IMR-90 (cell line): ENCODE data around the gene SLIT3. TPM values are rescaled to one million over a fixed set of nuclear protein-coding genes. Genes with fewer than 3 reads are reported as not detected.

Experiments used
- ATAC-seq: fragments of 200-7000 bp; cut with Tn5 transposase; 2 replicates; pipeline ENCODE4 v1.9.1; 2020; ENCODE audit warnings: low read depth, mild to moderate bottlenecking, moderate library complexity
- BruUV-seq: library from RNA; stranded (reverse); fragments of 400-500 nt; replicated peaks from 2 replicates; lab custom pipeline; 2021; lab: Mats Ljungman, UMichigan
- CTCF ChIA-PET: fragments of 300-600 bp; formaldehyde crosslinking; extraction: SDS; loops from one replicate; lab custom pipeline; 2021; ENCODE audit warnings: antibody characterized with exemption; lab: Yijun Ruan, JAX
- POLR2A ChIA-PET: fragments of 300-600 bp; sonication (Branson Sonifier 250); formaldehyde crosslinking; loops from one replicate; lab custom pipeline; 2022; ENCODE audit warnings: antibody characterized with exemption; ENCODE audit not compliant: unreplicated experiment; lab: Charles Lee
- DNase-seq: peaks from one replicate; pipeline ENCODE4 v3.0.0; 2013
- H2AFZ ChIP-seq: replicated peaks from 2 replicates; pipeline ENCODE3; 2013; ENCODE audit warnings: low read length, mild to moderate bottlenecking; ENCODE audit not compliant: poor library complexity
- H2AK5ac ChIP-seq: 2 replicates; pipeline ENCODE4 v1.6.1; 2013; ENCODE audit warnings: low read depth, low read length, inconsistent platforms
- H2AK9ac ChIP-seq: replicated peaks from 2 replicates; pipeline ENCODE3; 2013; ENCODE audit warnings: mild to moderate bottlenecking, low read depth, low read length, moderate library complexity; ENCODE audit not compliant: poor library complexity
- H2BK120ac ChIP-seq: 2 replicates; pipeline ENCODE4 v1.6.1; 2013; ENCODE audit warnings: low read depth, low read length, inconsistent platforms
- H2BK15ac ChIP-seq: 3 replicates; pipeline ENCODE4 v1.6.1; 2013; ENCODE audit warnings: low read depth, low read length, inconsistent platforms
- H2BK20ac ChIP-seq: 2 replicates; pipeline ENCODE4 v1.6.1; 2013; ENCODE audit warnings: low read depth, mild to moderate bottlenecking, inconsistent platforms, low read length, moderate library complexity
- H2BK5ac ChIP-seq: 2 replicates; pipeline ENCODE4 v1.6.1; 2013; ENCODE audit warnings: mild to moderate bottlenecking, low read depth, low read length, inconsistent platforms; ENCODE audit not compliant: poor library complexity, severe bottlenecking
- H3K14ac ChIP-seq: replicated peaks from 2 replicates; pipeline ENCODE4 v1.6.1; 2013; ENCODE audit warnings: low read depth, low read length, inconsistent platforms
- H3K18ac ChIP-seq: 2 replicates; pipeline ENCODE4 v1.6.1; 2013; ENCODE audit warnings: low read depth, low read length, control low read depth
- H3K23ac ChIP-seq: 2 replicates; pipeline ENCODE4 v1.6.1; 2013; ENCODE audit warnings: low read depth, low read length, inconsistent platforms
- H3K27ac ChIP-seq: 2 replicates; pipeline ENCODE4 v1.5.1; 2013; ENCODE audit warnings: mild to moderate bottlenecking, control low read depth, low read length; ENCODE audit not compliant: insufficient read depth
- H3K27me3 ChIP-seq: 2 replicates; pipeline ENCODE4 v1.6.1; 2013; ENCODE audit warnings: low read length; ENCODE audit not compliant: control insufficient read depth, insufficient read depth
- H3K36me3 ChIP-seq: 2 replicates; pipeline ENCODE4 v1.6.1; 2013; ENCODE audit warnings: low read length, mixed read lengths; ENCODE audit not compliant: control insufficient read depth, insufficient read depth
- H3K4ac ChIP-seq: 2 replicates; pipeline ENCODE4 v1.6.1; 2013; ENCODE audit warnings: low read depth, low read length, inconsistent platforms
- H3K4me1 ChIP-seq: 2 replicates; pipeline ENCODE4 v1.6.1; 2013; ENCODE audit warnings: low read length, mixed read lengths; ENCODE audit not compliant: control insufficient read depth, insufficient read depth
- H3K4me2 ChIP-seq: 2 replicates; pipeline ENCODE4 v1.6.1; 2013; ENCODE audit warnings: low read depth, mild to moderate bottlenecking, control low read depth, low read length, moderate library complexity
- H3K4me3 ChIP-seq: 2 replicates; pipeline ENCODE4 v1.5.1; 2013; ENCODE audit warnings: low read depth, mild to moderate bottlenecking, control low read depth, low read length, moderate library complexity; ENCODE audit not compliant: insufficient read depth
- H3K56ac ChIP-seq: 2 replicates; pipeline ENCODE4 v1.6.1; 2013; ENCODE audit warnings: low read length, inconsistent platforms; ENCODE audit not compliant: insufficient read depth; ENCODE audit errors: extremely low read depth
- H3K79me1 ChIP-seq, 2 experiments: 2 replicates each; pipeline ENCODE4 v1.6.1; 2013; ENCODE audit warnings: low read length in 2 of 2, inconsistent platforms in 1 of 2, low read depth in 1 of 2
- H3K9ac ChIP-seq: 2 replicates; pipeline ENCODE4 v1.6.1; 2013; ENCODE audit warnings: low read depth, low read length, control low read depth
- H3K9me1 ChIP-seq: 2 replicates; pipeline ENCODE4 v1.6.1; 2013; ENCODE audit warnings: low read length, inconsistent platforms; ENCODE audit not compliant: insufficient read depth
- H3K9me3 ChIP-seq: 2 replicates; pipeline ENCODE4 v1.6.1; 2013; ENCODE audit warnings: low read length; ENCODE audit not compliant: control insufficient read depth, insufficient read depth
- H4K20me1 ChIP-seq: 2 replicates; pipeline ENCODE4 v1.6.1; 2013; ENCODE audit warnings: low read length, inconsistent platforms; ENCODE audit not compliant: insufficient read depth
- H4K5ac ChIP-seq: 2 replicates; pipeline ENCODE4 v1.6.1; 2013; ENCODE audit warnings: mild to moderate bottlenecking, low read depth, low read length, control low read depth
- H4K8ac ChIP-seq, 2 experiments: 2 replicates each; pipeline ENCODE4 v1.6.1; 2013; ENCODE audit warnings: low read depth in 2 of 2, low read length in 2 of 2, control low read depth in 1 of 2, inconsistent platforms in 1 of 2
- H4K91ac ChIP-seq: 2 replicates; pipeline ENCODE4 v1.6.1; 2013; ENCODE audit warnings: low read depth, low read length, inconsistent platforms; ENCODE audit not compliant: insufficient read depth
- CEBPB ChIP-seq: IDR thresholded peaks from 2 replicates; pipeline ENCODE4 v1.6.1; 2012; ENCODE audit warnings: low read depth, low read length, improper control_type of control experiment
- CTCF ChIP-seq: conservative IDR thresholded peaks from 2 replicates; pipeline ENCODE4 v1.5.1; 2012; ENCODE audit warnings: mild to moderate bottlenecking, low read depth, low read length, improper control_type of control experiment
- ELK1 ChIP-seq: fragments of 150-350 bp; IDR thresholded peaks from 2 replicates; pipeline ENCODE4 v1.6.1; 2016; ENCODE audit warnings: low read depth, mild to moderate bottlenecking, low read length, moderate library complexity, borderline replicate concordance
- MXI1 ChIP-seq: IDR thresholded peaks from 2 replicates; pipeline ENCODE4 v1.6.1; 2012; ENCODE audit warnings: low read depth, mild to moderate bottlenecking, low read length, moderate library complexity, borderline replicate concordance
- NFE2L2 ChIP-seq: fragments of 150-350 bp; IDR thresholded peaks from 2 replicates; pipeline ENCODE4 v1.6.1; 2016; ENCODE audit warnings: low read depth, mild to moderate bottlenecking, low read length
- RAD21 ChIP-seq: IDR thresholded peaks from 2 replicates; pipeline ENCODE4 v1.6.1; 2012; ENCODE audit warnings: low read length, improper control_type of control experiment
- SMC3 ChIP-seq: fragments of 150-350 bp; IDR thresholded peaks from 2 replicates; pipeline ENCODE4 v1.6.1; 2016; ENCODE audit warnings: low read depth, mild to moderate bottlenecking, antibody characterized with exemption, low read length, moderate library complexity
- WGBS, 2 experiments: methylation state at CpG; one replicate each; pipeline versions ENCODE4 v1.1.5 to v1.1.7; 2013; ENCODE audit warnings: missing lambda C conversion rate in 2 of 2; ENCODE audit not compliant: insufficient read length in 1 of 2; ENCODE audit errors: extremely low coverage in 2 of 2; 5-methylcytosine and 5-hydroxymethylcytosine counted together
- dilution Hi-C: fragments of 300-500 bp; cut with HindIII; formaldehyde crosslinking; loops from one replicate; pipeline ENCODE4 v1.14.3; 2018; ENCODE audit warnings: low sequenced_read_pairs; ENCODE audit not compliant: unreplicated experiment
- in situ Hi-C: fragments of 300-500 bp; cut with MboI; formaldehyde crosslinking; loops from 3 replicates; pipeline ENCODE4 v1.14.3; 2019; ENCODE audit warnings: low sequenced_read_pairs, inconsistent platforms, mixed read lengths
- intact Hi-C: fragments of 100-400 bp; cut with micrococcal nuclease; formaldehyde crosslinking; loops from 2 replicates; pipeline ENCODE4 v1.10.0; 2022
- polyA plus RNA-seq, 3 experiments: library from polyadenylated mRNA; depleted of rRNA; stranded (reverse); fragments of >200 nt; gene quantifications; 2 replicates each; pipeline ENCODE4 v1.2.3, GENCODE V29; 2012; ENCODE audit warnings: low replicate concordance in 1 of 3
- total RNA-seq: library from RNA; depleted of rRNA; stranded (reverse); fragments of >200 nt; gene quantifications from 2 replicates; pipeline ENCODE4 v1.2.3, GENCODE V29; 2012

Gene SLIT3
- total and polyA plus RNA-seq, 2 of the 4 experiments (the other 2 are of a cell fraction): 0.18 to 0.50 TPM

- CTCF ChIA-PET: interaction anchor here (0.5 kb wide), 1 partner anchor 103 kb away, joined by 4 read pairs; no protein-coding TSS in a partner anchor
- ATAC-seq: no peak
These were observed 529.9 kb downstream of the SLIT3 start for GRCh38 chr5:168770996-168771395.

More at GRCh38 chr5:168770996-168771395, 529.9 kb downstream of the SLIT3 start:
- H3K18ac ChIP-seq: no peak overlapping the region
- no peak overlapping the region for H2AK9ac ChIP-seq
- H3K4me2 ChIP-seq: no peak overlapping the region
- dilution Hi-C loops (no loop called here), in situ Hi-C loops (no loop called here), intact Hi-C loops (no loop called here)
- no peak overlapping the region for H4K91ac ChIP-seq
- no peak overlapping the region for H2BK20ac ChIP-seq
- no peak overlapping the region for H4K8ac ChIP-seq
- WGBS, 2 experiments: no CpG with 5 or more reads among the region's 5 CpGs
- no peaks in the 10 kb centered on the region for H3K9me3 ChIP-seq
- no peak overlapping the region for H3K27ac ChIP-seq
- no peak overlapping the region for H2BK120ac ChIP-seq
- no peak overlapping the region for H2BK5ac ChIP-seq
- no peak overlapping the region for H3K23ac ChIP-seq
- no peak overlapping the region for H2AFZ ChIP-seq
- H3K36me3 ChIP-seq: no peaks in the 10 kb centered on the region
- H3K27me3 ChIP-seq: no peaks in the 10 kb centered on the region
- no peak overlapping the region for H2AK5ac ChIP-seq
- no peak overlapping the region for H3K4me3 ChIP-seq
- no peak for TF ChIP-seq MXI1
- no peak for TF ChIP-seq CTCF
- TF ChIP-seq CEBPB: no peak
- no peak for TF ChIP-seq ELK1
- TF ChIP-seq NFE2L2: no peak
- TF ChIP-seq SMC3: no peak
- no peak for TF ChIP-seq RAD21
- no peak overlapping the region for H3K56ac ChIP-seq
- H3K4me1 ChIP-seq: no peaks in the 10 kb centered on the region
- H4K5ac ChIP-seq: no peak overlapping the region
- H3K4ac ChIP-seq: no peak overlapping the region
- H3K9ac ChIP-seq: no peak overlapping the region
- POLR2A ChIA-PET: no interaction called here
- no peaks in the 10 kb centered on the region for H3K79me1 ChIP-seq
- H3K14ac ChIP-seq: no peak overlapping the region
- no peaks in the 10 kb centered on the region for H3K9me1 ChIP-seq
- no peak for DNase-seq
- H4K20me1 ChIP-seq: no peaks in the 10 kb centered on the region
- BruUV-seq: no TSS peak
- H2BK15ac ChIP-seq: no peak overlapping the region
